ENCODE results near the gene PKHD1. TPM values are rescaled to one million over a fixed set of nuclear protein-coding genes. Genes with fewer than 3 reads are reported as not detected.

Gene PKHD1
- total and polyA plus RNA-seq, 12 donors: 0.03 to 0.22 (median 0.09) TPM; not detected in 3

GRCh38 chr6:51765230-51765629 is 322.2 kb downstream of the PKHD1 start:
- intact Hi-C loops (cut with DNase I): no loop called here
- H3K4me1 ChIP-seq (replicated peaks in 1 of 2): no peaks in the 10 kb centered on the region
- no peak overlapping the region for H3K4me3 ChIP-seq
- H3K27me3 ChIP-seq: no peaks in the 10 kb centered on the region
- peaks cover 0 to 7% (median 0%) of the 10 kb centered on the region in 3 donors for H3K9me3 ChIP-seq (replicated peaks in 1 of 3)
- H3K36me3 ChIP-seq (replicated peaks in 1 of 2): no peaks in the 10 kb centered on the region
- WGBS, 4 donors: 0 to 87% (median 80%) methylated on average over 1 of the region's 1 CpG
- DNase-seq: no peak
- TF ChIP-seq POLR2A (IDR thresholded peaks at IDR 0.05): no peak
- TF ChIP-seq, protein P1, sequence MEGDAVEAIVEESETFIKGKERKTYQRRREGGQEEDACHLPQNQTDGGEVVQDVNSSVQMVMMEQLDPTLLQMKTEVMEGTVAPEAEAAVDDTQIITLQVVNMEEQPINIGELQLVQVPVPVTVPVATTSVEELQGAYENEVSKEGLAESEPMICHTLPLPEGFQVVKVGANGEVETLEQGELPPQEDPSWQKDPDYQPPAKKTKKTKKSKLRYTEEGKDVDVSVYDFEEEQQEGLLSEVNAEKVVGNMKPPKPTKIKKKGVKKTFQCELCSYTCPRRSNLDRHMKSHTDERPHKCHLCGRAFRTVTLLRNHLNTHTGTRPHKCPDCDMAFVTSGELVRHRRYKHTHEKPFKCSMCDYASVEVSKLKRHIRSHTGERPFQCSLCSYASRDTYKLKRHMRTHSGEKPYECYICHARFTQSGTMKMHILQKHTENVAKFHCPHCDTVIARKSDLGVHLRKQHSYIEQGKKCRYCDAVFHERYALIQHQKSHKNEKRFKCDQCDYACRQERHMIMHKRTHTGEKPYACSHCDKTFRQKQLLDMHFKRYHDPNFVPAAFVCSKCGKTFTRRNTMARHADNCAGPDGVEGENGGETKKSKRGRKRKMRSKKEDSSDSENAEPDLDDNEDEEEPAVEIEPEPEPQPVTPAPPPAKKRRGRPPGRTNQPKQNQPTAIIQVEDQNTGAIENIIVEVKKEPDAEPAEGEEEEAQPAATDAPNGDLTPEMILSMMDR (IDR thresholded peaks at IDR 0.05): no peak
- H3K27ac ChIP-seq: no peak overlapping the region

GRCh38 chr6:51753635-51754034 is 333.8 kb downstream of the PKHD1 start:
- H3K27ac ChIP-seq: no peak overlapping the region
- H3K27me3 ChIP-seq: no peaks in the 10 kb centered on the region
- no peaks in the 10 kb centered on the region for H3K36me3 ChIP-seq (replicated peaks in 1 of 2)
- 35 to 51% (median 45%) methylated on average over 6 of the region's 6 CpGs for WGBS, 4 donors
- H3K4me3 ChIP-seq: no peak overlapping the region
- no peaks in the 10 kb centered on the region for H3K4me1 ChIP-seq (replicated peaks in 1 of 2)
- no peaks in the 10 kb centered on the region for H3K9me3 ChIP-seq (replicated peaks in 1 of 3)
- no peak for TF ChIP-seq POLR2A (IDR thresholded peaks at IDR 0.05)
- TF ChIP-seq, protein P1 (IDR thresholded peaks at IDR 0.05): no peak
- intact Hi-C loops (cut with DNase I): no loop called here
- DNase-seq: peak in 2 of 7 donors; percentile 7 to 23

DNA sequence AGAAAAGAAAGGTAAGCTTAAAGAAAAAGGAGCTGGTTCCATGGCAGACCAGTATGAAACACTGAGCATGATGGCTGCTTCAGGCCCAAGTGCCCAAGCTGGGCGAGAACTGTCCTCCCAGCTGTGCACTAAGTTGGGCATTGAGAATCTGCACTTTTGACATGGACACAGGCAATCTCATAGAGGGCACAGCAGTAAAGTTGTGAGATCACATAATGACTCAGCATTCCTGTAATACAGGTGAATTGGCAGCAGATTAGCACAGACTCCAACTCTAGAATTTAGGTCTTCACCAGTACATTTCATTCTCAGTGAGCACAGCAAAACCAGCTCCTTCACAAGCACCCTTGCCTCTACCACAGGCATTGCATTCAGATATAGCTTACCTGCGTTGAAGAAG is 343.4 kb downstream of the PKHD1 start:
- no peak for TF ChIP-seq POLR2A (IDR thresholded peaks at IDR 0.05)
- TF ChIP-seq, protein P1 (IDR thresholded peaks at IDR 0.05): no peak
- DNase-seq: no peak
- no peak overlapping the region for H3K27ac ChIP-seq
- H3K4me3 ChIP-seq: no peak overlapping the region
- no peaks in the 10 kb centered on the region for H3K4me1 ChIP-seq (replicated peaks in 1 of 2)
- H3K9me3 ChIP-seq (replicated peaks in 1 of 3): no peaks in the 10 kb centered on the region
- 71 to 79% (median 73%) methylated on average over 2 of the region's 2 CpGs for WGBS, 4 donors
- H3K36me3 ChIP-seq (replicated peaks in 1 of 2): no peaks in the 10 kb centered on the region
- intact Hi-C loops (cut with DNase I): no loop called here
- H3K27me3 ChIP-seq: no peaks in the 10 kb centered on the region

GRCh38 chr6:51740658-51741057 is 346.8 kb downstream of the PKHD1 start:
- 40 to 44% (median 43%) methylated on average over 2 of the region's 2 CpGs for WGBS, 4 donors
- no peak for DNase-seq
- no peaks in the 10 kb centered on the region for H3K9me3 ChIP-seq (replicated peaks in 1 of 3)
- no peaks in the 10 kb centered on the region for H3K4me1 ChIP-seq (replicated peaks in 1 of 2)
- no peak overlapping the region for H3K27ac ChIP-seq
- TF ChIP-seq, protein P1 (IDR thresholded peaks at IDR 0.05): no peak
- no peak for TF ChIP-seq POLR2A (IDR thresholded peaks at IDR 0.05)
- H3K27me3 ChIP-seq: no peaks in the 10 kb centered on the region
- intact Hi-C loops (cut with DNase I): no loop called here
- no peak overlapping the region for H3K4me3 ChIP-seq
- H3K36me3 ChIP-seq (replicated peaks in 1 of 2): no peaks in the 10 kb centered on the region

All from adrenal gland (tissue), 12 donors.